ENCODE results near the gene GTF2A1.
"Not testable (repeated sequence)": the region's sequence is repeated elsewhere in the genome, so short reads cannot be mapped to it uniquely, and the experiment has no call there.

The GTF2A1 gene

GRCh38 chr14:81246461-81247270, 25.9 kb upstream of the GTF2A1 start:
- no peak overlapping the region for H3K4me2 ChIP-seq (ENCODE audit: low read length)
- H3K27me3 ChIP-seq (ENCODE audit: insufficient read depth, low read length), result no peaks in the 10 kb centered on the region
- no peak overlapping the region for H3K4me3 ChIP-seq (ENCODE audit: low read depth, low read length, poor library complexity, severe bottlenecking)
- H3K9ac ChIP-seq (ENCODE audit: low read length), result no peak overlapping the region
- H4K20me1 ChIP-seq (ENCODE audit: insufficient read depth, low read length), result no peaks in the 10 kb centered on the region
- no peaks in the 10 kb centered on the region for H3F3A ChIP-seq (ENCODE audit: insufficient read depth, low read length)
- no peaks in the 10 kb centered on the region for H3K9me2 ChIP-seq (ENCODE audit: low read depth, low read length)
- H2AFZ ChIP-seq (ENCODE audit: low read length), result no peak overlapping the region
- TF ChIP-seq EZH2 (IDR thresholded peaks at IDR 0.05; ENCODE audit: borderline replicate concordance, low read length) (no peak), CTCF (IDR thresholded peaks at IDR 0.05; ENCODE audit: low read length) (no peak)
- no peak overlapping the region for H3K27ac ChIP-seq (ENCODE audit: low read depth, low read length, poor library complexity, severe bottlenecking)
- no peaks in the 10 kb centered on the region for H3K36me3 ChIP-seq (ENCODE audit: insufficient read depth, low read length)
- no peaks in the 10 kb centered on the region for H3K4me1 ChIP-seq (ENCODE audit: insufficient read depth, low read length, severe bottlenecking)
- H3K9me3 ChIP-seq (ENCODE audit: low read length), result peaks cover 3% of the 10 kb centered on the region; the same call in 1 of the 2 replicates
- H3K79me2 ChIP-seq (ENCODE audit: insufficient read depth, low read length), result no peaks in the 10 kb centered on the region

- no peaks in the 10 kb centered on the region for H3K36me3 ChIP-seq (ENCODE audit: insufficient read depth, low read length)
- H3K4me3 ChIP-seq (ENCODE audit: low read depth, low read length, poor library complexity, severe bottlenecking), result no peak overlapping the region
- H3K9ac ChIP-seq (ENCODE audit: low read length), result no peak overlapping the region
- H4K20me1 ChIP-seq (ENCODE audit: insufficient read depth, low read length), result no peaks in the 10 kb centered on the region
- H3K4me1 ChIP-seq (ENCODE audit: insufficient read depth, low read length, severe bottlenecking), result no peaks in the 10 kb centered on the region
- no peak overlapping the region for H2AFZ ChIP-seq (ENCODE audit: low read length)
- no peaks in the 10 kb centered on the region for H3K79me2 ChIP-seq (ENCODE audit: insufficient read depth, low read length)
- no peak overlapping the region for H3K27ac ChIP-seq (ENCODE audit: low read depth, low read length, poor library complexity, severe bottlenecking)
- H3K9me2 ChIP-seq (ENCODE audit: low read depth, low read length), result no peaks in the 10 kb centered on the region
- no peaks in the 10 kb centered on the region for H3K27me3 ChIP-seq (ENCODE audit: insufficient read depth, low read length)
- H3K4me2 ChIP-seq (ENCODE audit: low read length), result no peak overlapping the region
- H3F3A ChIP-seq (ENCODE audit: insufficient read depth, low read length), result no peaks in the 10 kb centered on the region
- H3K9me3 ChIP-seq (ENCODE audit: low read length), result peaks cover 3% of the 10 kb centered on the region; the same call in 1 of the 2 replicates
- TF ChIP-seq EZH2 (IDR thresholded peaks at IDR 0.05; ENCODE audit: borderline replicate concordance, low read length), result no peak
- TF ChIP-seq CTCF (IDR thresholded peaks at IDR 0.05; ENCODE audit: low read length), result no peak
Observed at GRCh38 chr14:81245771-81246170, 25.0 kb upstream of the GTF2A1 start.

- not testable (repeated sequence) for H3K36me3 ChIP-seq (ENCODE audit: insufficient read depth, low read length); H3K27me3 ChIP-seq (ENCODE audit: insufficient read depth, low read length); H3K9me2 ChIP-seq (ENCODE audit: low read depth, low read length); H3K4me1 ChIP-seq (ENCODE audit: insufficient read depth, low read length, severe bottlenecking); H3K9me3 ChIP-seq (ENCODE audit: low read length); H2AFZ ChIP-seq (ENCODE audit: low read length); H3K4me3 ChIP-seq (ENCODE audit: low read depth, low read length, poor library complexity, severe bottlenecking); H3K9ac ChIP-seq (ENCODE audit: low read length); H4K20me1 ChIP-seq (ENCODE audit: insufficient read depth, low read length); H3K4me2 ChIP-seq (ENCODE audit: low read length); H3K27ac ChIP-seq (ENCODE audit: low read depth, low read length, poor library complexity, severe bottlenecking); H3F3A ChIP-seq (ENCODE audit: insufficient read depth, low read length); H3K79me2 ChIP-seq (ENCODE audit: insufficient read depth, low read length)
Observed at GRCh38 chr14:81244431-81244830, 23.7 kb upstream of the GTF2A1 start.

GRCh38 chr14:81243499-81243898, 22.7 kb upstream of the GTF2A1 start:
- Histone ChIP-seq H3K9ac (ENCODE audit: low read length) (no peak overlapping the region), H3K79me2 (ENCODE audit: insufficient read depth, low read length) (no peaks in the 10 kb centered on the region), H3K4me2 (ENCODE audit: low read length) (no peak overlapping the region), H3K36me3 (ENCODE audit: insufficient read depth, low read length) (no peaks in the 10 kb centered on the region), H3K27me3 (ENCODE audit: insufficient read depth, low read length) (no peaks in the 10 kb centered on the region), H4K20me1 (ENCODE audit: insufficient read depth, low read length) (no peaks in the 10 kb centered on the region), H3K4me3 (ENCODE audit: low read depth, low read length, poor library complexity, severe bottlenecking) (no peak overlapping the region), H3K9me3 (ENCODE audit: low read length) (peaks cover 3% of the 10 kb centered on the region; the same call in 1 of the 2 replicates), H3F3A (ENCODE audit: insufficient read depth, low read length) (no peaks in the 10 kb centered on the region), H3K27ac (ENCODE audit: low read depth, low read length, poor library complexity, severe bottlenecking) (no peak overlapping the region), H3K9me2 (ENCODE audit: low read depth, low read length) (no peaks in the 10 kb centered on the region), H2AFZ (ENCODE audit: low read length) (no peak overlapping the region), H3K4me1 (ENCODE audit: insufficient read depth, low read length, severe bottlenecking) (no peaks in the 10 kb centered on the region)
- no peak for TF ChIP-seq CTCF (IDR thresholded peaks at IDR 0.05; ENCODE audit: low read length)
- no peak for TF ChIP-seq EZH2 (IDR thresholded peaks at IDR 0.05; ENCODE audit: borderline replicate concordance, low read length)

GRCh38 chr14:81236849-81237248, 16.1 kb upstream of the GTF2A1 start:
- H3K9me2 ChIP-seq (ENCODE audit: low read depth, low read length); H3F3A ChIP-seq (ENCODE audit: insufficient read depth, low read length); H3K79me2 ChIP-seq (ENCODE audit: insufficient read depth, low read length); H4K20me1 ChIP-seq (ENCODE audit: insufficient read depth, low read length); H3K27me3 ChIP-seq (ENCODE audit: insufficient read depth, low read length); H3K9ac ChIP-seq (ENCODE audit: low read length); H3K27ac ChIP-seq (ENCODE audit: low read depth, low read length, poor library complexity, severe bottlenecking); H3K9me3 ChIP-seq (ENCODE audit: low read length); H3K4me3 ChIP-seq (ENCODE audit: low read depth, low read length, poor library complexity, severe bottlenecking); H3K4me1 ChIP-seq (ENCODE audit: insufficient read depth, low read length, severe bottlenecking); H3K36me3 ChIP-seq (ENCODE audit: insufficient read depth, low read length); H2AFZ ChIP-seq (ENCODE audit: low read length); H3K4me2 ChIP-seq (ENCODE audit: low read length): not testable (repeated sequence)
